Erythroblast (primary cell): ENCODE measurements around the gene SLC4A5.
"Not testable (repeated sequence)": the region's sequence is repeated elsewhere in the genome, so short reads cannot be mapped to it uniquely, and the experiment has no call there.

Experiments used
- DNase-seq, 2 experiments: peaks; one replicate each; lab custom pipeline; 2025; lab: John Stamatoyannopoulos, UW
- GATA1 ChIP-seq: IDR thresholded peaks from 2 replicates; pipeline ENCODE4 v1.6.1; 2011; ENCODE audit warnings: low read depth, mild to moderate bottlenecking, control low read depth, low read length, moderate library complexity
- POLR2A ChIP-seq: IDR thresholded peaks from 2 replicates; pipeline ENCODE4 v1.6.1; 2011; ENCODE audit warnings: mild to moderate bottlenecking, low read length

SLC4A5 gene

DNA sequence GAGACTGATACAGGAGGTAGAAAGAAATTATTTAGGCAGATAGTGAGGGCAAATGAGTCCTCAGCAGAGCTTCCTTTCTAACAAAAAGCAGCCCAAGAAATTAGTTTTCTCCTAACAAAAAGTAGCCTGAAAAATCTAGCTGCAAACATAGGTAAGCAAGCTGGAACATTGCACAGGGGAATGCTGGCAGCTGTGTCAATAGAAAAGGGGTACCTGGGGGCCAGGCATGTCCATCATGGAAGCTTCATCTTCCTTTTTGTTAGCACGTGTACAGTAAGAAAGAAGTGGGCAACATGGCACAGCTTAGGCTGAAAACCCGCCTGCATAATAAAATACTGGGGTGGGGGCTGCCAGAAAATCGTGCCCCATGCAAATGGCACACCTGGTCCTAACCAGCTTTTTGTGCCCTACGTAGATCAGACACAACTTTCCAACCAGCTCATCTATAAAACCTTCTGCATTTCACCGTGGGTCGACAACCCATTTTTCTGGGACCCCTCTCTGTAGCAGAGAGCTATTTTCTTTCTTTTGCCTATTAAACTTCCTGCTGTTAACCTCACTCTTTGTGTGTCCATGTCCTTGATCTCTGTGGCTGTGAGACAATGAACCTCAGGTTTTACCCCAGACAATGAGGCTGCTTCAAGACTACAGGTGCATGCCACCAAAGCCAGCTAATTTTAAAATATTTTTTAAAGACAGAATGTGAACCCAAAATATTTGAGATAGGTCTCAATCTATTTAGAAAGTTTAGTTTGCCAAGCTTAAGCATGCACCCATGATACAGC, 151.4 kb downstream of the SLC4A5 start:
- TF ChIP-seq GATA1 (no peak), POLR2A (no peak)
- no peak for DNase-seq

GRCh38 chr2:74188696-74189095, 154.5 kb downstream of the SLC4A5 start:
- TF ChIP-seq POLR2A (no peak), GATA1 (no peak)
- no peak for DNase-seq

GRCh38 chr2:74188018-74188601, 155.1 kb downstream of the SLC4A5 start:
- DNase-seq = no peak
- TF ChIP-seq GATA1 = no peak
- TF ChIP-seq POLR2A = no peak

GRCh38 chr2:74186706-74187105, 156.5 kb downstream of the SLC4A5 start:
- DNase-seq = not testable (repeated sequence)

DNA sequence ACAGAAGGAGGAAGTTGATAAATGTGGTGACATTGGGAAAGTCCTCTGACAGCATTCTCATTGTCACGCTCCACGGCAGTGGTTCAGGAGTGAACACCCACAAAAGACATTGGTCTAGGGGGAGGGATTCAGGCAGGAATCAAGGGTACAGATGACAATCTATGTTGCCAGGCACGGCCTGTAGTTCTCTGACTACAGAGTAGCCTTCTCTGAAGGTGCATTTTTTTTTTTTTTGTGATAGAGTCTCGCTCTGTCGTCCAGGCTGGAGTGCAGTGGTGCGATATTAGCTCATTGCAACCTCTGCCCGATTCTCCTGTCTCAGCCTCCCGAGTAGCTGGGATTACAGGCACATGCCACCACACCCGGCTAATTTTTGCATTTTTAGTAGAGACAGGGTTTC, 157.2 kb downstream of the SLC4A5 start:
- DNase-seq = peak; percentile 64 to 90
- TF ChIP-seq POLR2A (peak; percentile 29), GATA1 (no peak)

DNA sequence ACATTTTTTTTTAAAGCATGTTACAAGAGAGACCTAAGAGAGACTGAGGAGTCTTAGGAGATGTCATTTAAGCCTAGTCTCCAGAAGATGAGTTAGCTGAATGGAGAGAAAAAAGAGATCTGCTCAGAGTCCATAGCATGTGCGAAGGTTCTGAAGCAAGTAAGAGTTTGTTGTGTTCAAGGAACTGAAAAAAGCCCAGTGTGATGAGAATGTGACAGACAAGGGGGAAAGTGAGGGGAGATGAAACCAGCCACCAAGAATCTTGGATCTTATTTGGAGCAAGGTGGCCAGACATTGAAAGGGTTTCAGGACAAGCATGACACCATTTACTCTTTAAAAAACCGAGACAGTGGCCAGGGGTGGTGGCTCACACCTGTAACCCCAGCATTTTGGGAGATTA, 159.3 kb downstream of the SLC4A5 start:
- no peak for DNase-seq
- no peak for TF ChIP-seq POLR2A
- TF ChIP-seq GATA1 = no peak

DNA sequence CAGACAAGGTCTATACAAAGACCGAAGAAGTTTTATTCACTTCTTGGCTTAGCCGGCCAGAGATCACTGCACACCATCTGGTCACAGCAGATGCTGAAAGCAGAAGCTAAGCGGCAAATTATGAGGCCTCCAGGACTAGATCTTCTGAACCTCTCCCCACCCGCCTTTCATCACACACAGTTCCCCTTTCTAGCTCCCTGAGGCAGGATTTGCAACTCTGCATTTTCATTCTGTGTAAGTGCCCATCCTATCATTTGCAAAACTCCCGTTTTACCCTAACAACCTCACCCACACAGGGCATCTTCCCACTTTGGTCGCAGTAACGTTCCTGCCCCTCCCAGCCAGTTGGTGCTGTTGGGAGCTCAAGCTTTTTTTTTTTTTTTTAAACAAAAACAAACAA, 161.5 kb downstream of the SLC4A5 start:
- no peak for TF ChIP-seq POLR2A
- no peak for TF ChIP-seq GATA1
- DNase-seq = peak; percentile 62 to 80

DNA sequence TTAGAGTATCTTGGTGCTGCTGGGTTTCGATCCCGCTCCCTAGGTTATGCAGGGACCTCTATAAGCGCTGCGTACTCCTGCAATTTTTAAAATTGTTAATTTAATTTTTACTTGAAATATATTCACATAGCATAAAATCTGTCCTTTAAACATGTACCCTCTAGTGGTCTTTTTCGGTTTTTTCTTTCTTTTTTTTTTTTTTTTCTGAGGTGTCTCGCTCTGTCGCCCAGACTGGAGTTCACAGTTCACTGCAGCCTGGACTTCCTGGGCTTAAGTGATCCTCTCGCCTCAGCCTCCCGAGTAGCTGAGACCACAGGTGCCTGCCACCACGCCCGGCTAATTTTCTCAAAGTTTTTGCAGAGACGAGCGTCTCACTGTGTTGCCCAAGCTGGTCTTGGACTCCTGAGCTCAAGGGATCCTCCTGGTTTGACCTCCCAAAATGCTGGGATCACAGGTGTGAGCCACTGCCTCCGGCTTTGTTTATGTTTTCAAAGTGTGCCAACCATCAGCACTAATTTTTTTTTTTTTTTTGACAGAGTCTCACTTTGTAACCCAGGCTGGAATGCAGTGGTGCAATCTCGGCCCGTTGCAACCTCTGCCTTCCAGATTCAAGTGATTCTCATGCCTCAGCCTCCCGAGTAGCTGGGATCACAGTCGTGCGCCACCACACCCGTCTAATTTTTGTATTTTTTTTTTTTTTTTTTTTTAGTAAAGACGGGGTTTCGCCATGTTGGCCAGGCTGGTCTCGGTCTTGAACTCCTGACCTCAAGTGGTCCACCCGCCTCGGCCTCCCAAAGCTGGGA, 164.0 kb downstream of the SLC4A5 start:
- TF ChIP-seq POLR2A = no peak
- no peak for TF ChIP-seq GATA1
- no peak for DNase-seq

DNA sequence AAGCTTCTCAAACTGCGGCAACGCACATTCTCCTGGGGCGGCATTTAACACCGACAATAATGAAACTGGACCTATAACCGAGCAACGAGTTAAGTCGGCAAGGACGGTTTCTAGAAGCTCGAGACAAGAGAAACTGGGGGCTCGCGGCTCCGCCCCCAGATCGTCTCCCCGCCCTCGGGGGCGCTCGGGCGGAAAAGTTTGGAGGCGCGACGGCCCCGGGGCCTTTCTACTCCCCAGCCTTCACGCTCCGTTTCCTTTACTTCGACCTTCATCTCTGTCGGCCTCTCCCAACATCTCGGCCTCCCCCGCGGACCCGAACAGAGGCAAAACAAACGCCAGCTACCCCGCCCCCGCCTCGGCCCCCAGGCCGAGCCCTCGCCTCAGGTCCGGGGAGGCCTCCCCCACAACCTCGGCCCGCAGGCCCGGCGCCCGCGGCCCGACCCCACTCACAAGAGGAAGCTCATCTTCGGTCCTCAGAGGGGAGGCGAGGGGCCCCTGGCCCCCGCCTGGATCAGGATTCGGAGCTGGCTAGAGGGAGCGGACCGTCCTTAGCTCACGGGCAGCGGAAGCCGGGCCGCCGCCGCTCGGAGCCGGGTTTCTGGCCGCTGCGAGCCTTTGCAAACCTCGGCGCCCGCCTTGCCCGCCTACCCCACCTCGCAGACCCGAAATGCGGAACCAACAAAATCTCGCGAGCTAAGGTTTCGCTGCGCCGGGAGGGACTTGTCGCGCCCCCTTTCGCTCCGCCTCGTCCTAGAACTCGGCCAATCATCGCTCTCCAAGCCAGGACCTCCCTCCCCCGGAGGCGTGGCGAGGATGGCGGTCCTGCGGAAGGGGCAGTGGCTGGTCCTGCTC, 164.8 kb downstream of the SLC4A5 start, which contains the start of gene MOB1A:
TSS of gene MOB1A (minus strand) at position 669 of the 852 bp plus-strand sequence. CDS start at position 464, 205 bp downstream.
- TF ChIP-seq GATA1 (no peak), POLR2A (peak; percentile 90)

DNA sequence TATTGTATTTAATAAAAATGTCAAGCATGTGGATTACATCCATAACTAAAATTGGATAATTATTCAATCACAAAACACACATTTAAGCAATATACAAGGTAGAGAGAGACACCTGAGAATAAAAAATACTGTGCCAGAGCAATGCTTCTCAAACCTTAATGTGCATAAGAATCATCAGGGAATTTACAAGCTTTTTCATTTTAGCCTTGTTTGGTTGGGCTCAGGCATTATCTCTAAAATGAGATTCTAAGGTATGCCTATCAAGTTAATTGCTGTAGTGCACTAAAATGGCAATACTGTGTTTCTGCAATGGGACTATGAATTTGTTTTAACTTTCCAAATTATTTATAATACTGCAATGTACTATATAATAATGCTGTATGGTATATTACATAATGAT, 165.5 kb downstream of the SLC4A5 start:
- DNase-seq = no peak
- TF ChIP-seq POLR2A (no peak), GATA1 (no peak)

More for the DNA sequence above, 164.8 kb downstream of the SLC4A5 start, which contains the start of gene MOB1A:
- peak; percentile 99 for DNase-seq

DNA sequence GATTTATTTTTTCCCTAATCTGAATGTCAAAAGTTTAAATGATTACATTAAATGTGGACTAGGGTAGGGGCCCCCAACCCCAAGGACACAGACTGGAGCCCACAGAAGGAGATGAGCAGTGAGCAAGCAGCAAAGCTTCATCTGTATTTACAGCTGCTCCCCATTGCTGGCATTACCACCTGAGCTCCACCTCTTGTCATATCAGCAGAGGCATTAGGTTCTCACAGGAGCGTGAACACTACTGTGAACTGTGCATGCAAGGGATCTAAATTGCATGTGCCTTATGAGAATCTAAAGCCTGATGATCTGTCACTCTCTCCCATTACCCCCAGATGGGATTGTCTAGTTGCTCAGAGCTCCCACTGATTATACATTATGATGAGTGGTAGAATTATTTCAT, 168.3 kb downstream of the SLC4A5 start:
- no peak for DNase-seq
- TF ChIP-seq GATA1 (no peak), POLR2A (no peak)

DNA sequence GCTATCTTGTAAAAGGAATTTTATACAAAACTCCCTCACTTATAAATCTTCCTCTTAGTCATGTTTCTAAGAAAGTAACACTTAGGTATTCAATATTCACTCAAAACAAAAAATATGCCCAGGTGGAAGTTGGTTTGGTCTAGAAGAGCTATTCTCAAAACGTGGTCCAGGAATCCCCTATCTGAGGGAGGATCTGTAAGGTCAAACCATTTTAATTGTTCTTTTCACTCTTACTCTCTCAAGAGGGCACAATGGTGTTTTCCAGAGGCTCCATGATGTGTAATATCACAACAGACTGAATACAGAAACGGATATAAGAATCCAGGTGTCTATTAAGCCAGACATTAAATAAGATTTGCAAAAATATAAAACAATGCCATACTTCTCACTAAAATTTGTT, 174.5 kb downstream of the SLC4A5 start:
- DNase-seq = no peak
- TF ChIP-seq GATA1 = no peak
- TF ChIP-seq POLR2A = no peak
